LNCaP clone FGC (cell line): Measurements from ENCODE around the gene ASXL3.

Experiments
- DNase-seq: peaks from one replicate; pipeline ENCODE4 v3.0.0-alpha.2; 2011; ENCODE audit warnings: low read depth
- H3K4me3 ChIP-seq: 2 replicates; pipeline ENCODE4 v1.5.1; 2011; ENCODE audit warnings: mild to moderate bottlenecking, low read depth, low read length, control low read depth
- CTCF ChIP-seq: IDR thresholded peaks from 2 replicates; pipeline ENCODE4 v1.5.1; 2012; ENCODE audit warnings: mild to moderate bottlenecking; ENCODE audit not compliant: control insufficient read depth, insufficient read depth; ENCODE audit errors: extremely low read depth

The ASXL3 gene

GRCh38 chr18:33573193-33573592, 4.8 kb upstream of the ASXL3 start:
- DNase-seq = no peak
- H3K4me3 ChIP-seq = no peak overlapping the region
- no peak for TF ChIP-seq CTCF

GRCh38 chr18:33575451-33575850, 2.6 kb upstream of the ASXL3 start:
- no peak for DNase-seq
- H3K4me3 ChIP-seq = no peak overlapping the region
- TF ChIP-seq CTCF = no peak

GRCh38 chr18:33576999-33577646, 896 bp upstream of the ASXL3 start:
- no peak for TF ChIP-seq CTCF
- H3K4me3 ChIP-seq = no peak overlapping the region
- no peak for DNase-seq

- TF ChIP-seq CTCF = no peak
- no peak overlapping the region for H3K4me3 ChIP-seq
- no peak for DNase-seq
These were observed 714 bp downstream of the ASXL3 start for GRCh38 chr18:33578518-33579348.

GRCh38 chr18:33579349-33580215, 1.6 kb downstream of the ASXL3 start:
- no peak for DNase-seq
- H3K4me3 ChIP-seq = no peak overlapping the region
- no peak for TF ChIP-seq CTCF

- no peak for DNase-seq
- no peak for TF ChIP-seq CTCF
- H3K4me3 ChIP-seq = no peak overlapping the region
These were observed 2.5 kb downstream of the ASXL3 start for GRCh38 chr18:33580546-33580945.
